HG03060 (cell line): ENCODE measurements around the gene CACNA2D3.

Experiments
- ATAC-seq: cut with Tn5 transposase; IDR thresholded peaks from one replicate; pipeline ENCODE4 v1.9.1; 2021; ENCODE audit warnings: low read depth, moderate number of reproducible peaks; ENCODE audit not compliant: unreplicated experiment

Gene CACNA2D3

GRCh38 chr3:54888162-54888561 lies 765.8 kb downstream of the CACNA2D3 start:
- ATAC-seq: no peak

GRCh38 chr3:54888873-54889272 lies 766.5 kb downstream of the CACNA2D3 start:
- ATAC-seq: no peak

GRCh38 chr3:54889731-54890130 lies 767.4 kb downstream of the CACNA2D3 start:
- ATAC-seq: no peak

- no peak for ATAC-seq
Observed at GRCh38 chr3:54891540-54891897, 769.2 kb downstream of the CACNA2D3 start.

GRCh38 chr3:54892168-54892567 lies 769.8 kb downstream of the CACNA2D3 start:
- ATAC-seq: no peak

GRCh38 chr3:54895613-54896012 lies 773.3 kb downstream of the CACNA2D3 start:
- no peak for ATAC-seq

GRCh38 chr3:54897028-54897711 lies 774.8 kb downstream of the CACNA2D3 start:
- no peak for ATAC-seq

- ATAC-seq: no peak
Observed at GRCh38 chr3:54899273-54899672, 776.9 kb downstream of the CACNA2D3 start.

GRCh38 chr3:54900838-54901591 lies 778.7 kb downstream of the CACNA2D3 start:
- ATAC-seq: no peak

GRCh38 chr3:54901906-54902685 lies 779.7 kb downstream of the CACNA2D3 start:
- no peak for ATAC-seq

- no peak for ATAC-seq
Observed at GRCh38 chr3:54905261-54905888, 783.0 kb downstream of the CACNA2D3 start.

- no peak for ATAC-seq
Observed at GRCh38 chr3:54905920-54906319, 783.6 kb downstream of the CACNA2D3 start.

GRCh38 chr3:54906763-54907162 lies 784.4 kb downstream of the CACNA2D3 start:
- ATAC-seq: no peak

GRCh38 chr3:54909191-54909590 lies 786.8 kb downstream of the CACNA2D3 start:
- ATAC-seq: no peak

GRCh38 chr3:54914180-54914579 lies 791.8 kb downstream of the CACNA2D3 start:
- ATAC-seq: no peak

GRCh38 chr3:54915181-54915580 lies 792.8 kb downstream of the CACNA2D3 start:
- no peak for ATAC-seq

GRCh38 chr3:54915976-54916375 lies 793.6 kb downstream of the CACNA2D3 start:
- ATAC-seq: no peak

GRCh38 chr3:54916732-54917131 lies 794.4 kb downstream of the CACNA2D3 start:
- no peak for ATAC-seq

GRCh38 chr3:54917174-54917573 lies 794.8 kb downstream of the CACNA2D3 start:
- no peak for ATAC-seq

GRCh38 chr3:54917862-54918261 lies 795.5 kb downstream of the CACNA2D3 start:
- no peak for ATAC-seq

GRCh38 chr3:54918516-54918915 lies 796.2 kb downstream of the CACNA2D3 start:
- ATAC-seq: no peak
